ENCODE measurements around the gene SCUBE1. TPM values are rescaled to one million over a fixed set of nuclear protein-coding genes. Genes with fewer than 3 reads are reported as not detected.

SCUBE1 gene
- total RNA-seq, 4 donors from 2014 or later = 0.28 to 3.7 (median 1.7) TPM

DNA sequence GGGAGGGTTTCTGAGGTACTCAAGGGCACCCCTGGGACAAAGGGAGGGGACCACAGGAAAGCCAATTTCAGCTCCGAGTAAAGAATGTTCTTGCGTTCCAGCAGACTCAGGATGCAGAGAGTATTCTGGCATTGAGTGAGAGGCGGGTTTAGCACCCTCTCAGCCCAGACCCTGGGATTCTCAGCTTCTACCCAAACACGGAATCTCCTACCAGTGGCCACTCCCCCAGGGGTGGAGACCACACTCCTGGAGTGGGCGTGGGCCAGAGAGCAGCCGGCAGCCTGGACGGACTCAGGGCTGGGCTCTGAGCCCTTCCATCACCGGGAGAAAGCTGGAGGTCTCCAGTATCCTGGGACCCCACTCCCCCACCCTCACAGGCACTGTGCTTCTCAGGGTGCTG lies 130.1 kb downstream of the SCUBE1 start:
- DNase-seq (ENCODE audit: low spot score) = no peak
- ATAC-seq (ENCODE audit: low FRiP score) = no peak
- TF ChIP-seq, protein P1, sequence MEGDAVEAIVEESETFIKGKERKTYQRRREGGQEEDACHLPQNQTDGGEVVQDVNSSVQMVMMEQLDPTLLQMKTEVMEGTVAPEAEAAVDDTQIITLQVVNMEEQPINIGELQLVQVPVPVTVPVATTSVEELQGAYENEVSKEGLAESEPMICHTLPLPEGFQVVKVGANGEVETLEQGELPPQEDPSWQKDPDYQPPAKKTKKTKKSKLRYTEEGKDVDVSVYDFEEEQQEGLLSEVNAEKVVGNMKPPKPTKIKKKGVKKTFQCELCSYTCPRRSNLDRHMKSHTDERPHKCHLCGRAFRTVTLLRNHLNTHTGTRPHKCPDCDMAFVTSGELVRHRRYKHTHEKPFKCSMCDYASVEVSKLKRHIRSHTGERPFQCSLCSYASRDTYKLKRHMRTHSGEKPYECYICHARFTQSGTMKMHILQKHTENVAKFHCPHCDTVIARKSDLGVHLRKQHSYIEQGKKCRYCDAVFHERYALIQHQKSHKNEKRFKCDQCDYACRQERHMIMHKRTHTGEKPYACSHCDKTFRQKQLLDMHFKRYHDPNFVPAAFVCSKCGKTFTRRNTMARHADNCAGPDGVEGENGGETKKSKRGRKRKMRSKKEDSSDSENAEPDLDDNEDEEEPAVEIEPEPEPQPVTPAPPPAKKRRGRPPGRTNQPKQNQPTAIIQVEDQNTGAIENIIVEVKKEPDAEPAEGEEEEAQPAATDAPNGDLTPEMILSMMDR (IDR thresholded peaks at IDR 0.05) = no peak

DNA sequence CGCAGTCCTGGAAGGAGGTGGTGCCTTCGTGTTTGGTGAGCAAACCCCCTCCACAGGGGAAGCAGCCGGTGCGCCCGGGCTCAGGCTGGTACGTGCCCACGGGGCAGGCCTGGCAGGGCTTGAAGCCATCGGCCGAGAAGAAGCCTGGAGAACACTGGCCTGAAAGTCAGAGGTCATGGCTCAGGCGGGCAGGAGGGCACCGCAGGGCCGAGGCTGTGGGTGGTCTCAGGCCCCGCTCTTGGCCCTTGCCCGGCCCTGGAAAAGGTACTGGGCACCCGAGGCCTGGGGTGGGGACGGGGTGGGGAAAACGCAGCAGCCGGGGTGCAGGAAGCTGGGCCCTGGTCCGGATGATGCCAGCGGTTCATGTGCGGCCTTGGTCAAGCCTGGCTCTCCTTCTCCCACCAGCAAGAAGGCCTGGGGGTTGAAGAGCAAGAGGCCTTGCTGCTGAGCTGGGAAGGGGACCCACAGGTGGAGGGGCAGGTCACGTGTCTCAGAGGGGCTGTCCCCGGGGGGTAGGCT lies 130.7 kb downstream of the SCUBE1 start:
- TF ChIP-seq, protein P1 (IDR thresholded peaks at IDR 0.05) = no peak
- no peak for ATAC-seq (ENCODE audit: low FRiP score)
- DNase-seq (ENCODE audit: low spot score) = no peak

DNA sequence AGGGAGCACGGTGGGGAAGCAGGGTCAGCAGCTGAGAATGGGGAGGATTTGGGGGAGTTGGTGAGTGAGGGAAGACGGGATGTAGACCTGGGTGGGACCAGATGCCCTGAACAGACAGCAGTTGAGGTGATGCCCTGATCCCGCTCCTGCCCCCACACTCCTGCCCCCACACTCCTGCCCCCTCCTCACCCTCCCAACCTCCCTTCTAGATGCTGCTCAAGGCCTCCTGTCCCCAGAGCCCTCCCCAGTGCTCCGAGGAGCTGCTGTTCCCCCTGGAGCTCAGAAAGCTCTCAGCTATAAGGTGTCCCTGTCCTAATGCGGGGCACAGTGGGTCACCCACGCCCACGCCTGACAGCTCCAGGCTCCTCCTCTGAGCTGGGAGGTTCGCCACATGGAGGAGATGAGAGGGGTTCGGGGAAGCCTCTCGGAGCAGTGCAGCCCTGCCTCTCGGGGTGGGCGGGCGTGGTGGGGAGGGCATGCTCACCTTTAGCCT lies 131.2 kb downstream of the SCUBE1 start:
- TF ChIP-seq, protein P1 (IDR thresholded peaks at IDR 0.05) = no peak
- DNase-seq (ENCODE audit: low spot score) (no peak), ATAC-seq (ENCODE audit: low FRiP score) (no peak)

DNA sequence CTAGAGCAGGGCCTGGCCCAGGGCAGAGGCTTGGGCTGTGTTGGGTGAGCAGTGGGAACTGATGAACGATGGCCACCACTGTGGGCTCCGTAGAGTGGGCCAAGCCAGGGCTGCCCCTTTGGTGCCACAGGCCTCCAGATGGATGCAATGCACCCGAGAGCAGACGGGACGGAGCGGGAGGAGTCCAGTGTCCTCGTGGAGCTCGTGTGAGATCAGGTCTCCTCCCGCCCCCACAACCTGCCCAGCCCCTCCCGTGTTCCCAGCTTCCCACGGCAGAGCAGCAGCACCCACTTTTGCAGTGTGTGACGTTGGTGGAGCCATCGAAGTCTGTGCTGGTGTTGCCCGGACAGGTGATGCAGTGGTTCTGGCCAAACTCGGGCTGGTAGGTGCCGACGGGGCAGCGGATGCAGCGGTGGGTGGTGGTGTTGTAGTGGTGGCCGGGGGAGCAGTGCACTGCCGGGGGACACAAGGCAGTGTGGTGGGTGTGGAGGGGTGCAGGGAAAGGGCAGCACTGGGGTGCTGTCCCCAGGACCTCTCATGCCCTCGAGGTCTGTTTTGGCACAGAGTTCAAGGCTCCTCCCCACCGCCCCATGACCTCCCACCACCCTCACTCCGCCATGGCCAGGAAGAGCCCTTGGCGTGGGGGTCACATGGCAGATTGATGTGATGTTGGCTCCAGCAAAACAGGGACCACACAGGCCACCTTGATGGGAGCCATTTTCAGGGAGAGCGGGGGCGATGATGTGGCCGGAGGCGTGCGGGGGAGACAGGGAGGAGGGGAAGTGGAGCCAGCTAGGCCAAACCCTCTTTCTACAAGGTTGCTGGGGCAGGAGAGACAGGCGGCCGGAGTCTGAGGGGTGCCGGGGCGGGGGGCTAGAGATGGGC lies 132.3 kb downstream of the SCUBE1 start:
- DNase-seq (ENCODE audit: low spot score) = no peak
- no peak for ATAC-seq (ENCODE audit: low FRiP score)
- TF ChIP-seq, protein P1 (IDR thresholded peaks at IDR 0.05) = no peak

DNA sequence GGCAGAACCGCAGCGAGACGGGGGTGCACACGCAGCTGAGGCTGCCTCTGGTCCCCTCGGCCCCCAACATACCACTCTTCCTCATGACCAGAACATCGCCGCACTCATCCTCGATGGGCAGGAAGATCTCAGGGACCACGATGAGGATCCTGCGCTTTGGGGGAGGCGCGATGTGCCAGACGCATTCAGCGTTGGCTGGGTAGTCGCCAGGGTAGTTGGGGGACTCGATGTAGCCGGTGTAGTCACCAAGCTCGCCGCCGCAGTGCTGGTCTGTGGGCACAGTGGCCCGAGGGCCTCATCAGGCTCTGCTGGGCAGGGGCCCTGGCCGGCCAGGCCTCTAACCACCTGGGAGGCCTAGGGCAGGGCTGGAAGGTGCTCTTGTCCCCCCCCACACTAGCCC lies 133.2 kb downstream of the SCUBE1 start:
- ATAC-seq (ENCODE audit: low FRiP score) = no peak
- TF ChIP-seq, protein P1 (IDR thresholded peaks at IDR 0.05) = no peak
- no peak for DNase-seq (ENCODE audit: low spot score)

DNA sequence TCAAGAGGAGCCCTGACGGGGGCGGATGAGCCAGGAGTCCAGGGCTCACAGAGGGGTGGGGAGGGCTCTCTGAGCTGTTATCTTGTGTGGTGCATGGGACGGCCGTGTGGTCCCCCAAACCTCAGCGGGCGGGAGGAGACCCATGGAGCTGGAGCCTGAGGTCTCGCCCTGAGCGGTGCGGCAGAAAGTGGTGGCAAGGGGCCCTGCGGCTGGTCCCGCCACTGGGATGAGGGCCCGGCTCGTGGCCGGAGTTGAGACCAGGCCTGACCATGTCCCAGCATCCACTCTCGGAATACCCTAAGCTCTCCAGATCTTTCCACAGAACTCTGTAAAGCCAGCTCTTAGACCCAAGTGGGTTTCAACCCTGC lies 133.7 kb downstream of the SCUBE1 start:
- ATAC-seq (ENCODE audit: low FRiP score) (no peak), DNase-seq (ENCODE audit: low spot score) (no peak)
- TF ChIP-seq, protein P1 (IDR thresholded peaks at IDR 0.05) = no peak

All from omental fat pad (tissue), 4 donors.